ENCODE data around the gene CELA3A.
"Not testable (repeated sequence)": the region's sequence is repeated elsewhere in the genome, so short reads cannot be mapped to it uniquely, and the experiment has no call there.

Gene CELA3A

GRCh38 chr1:21961799-21962198 lies 39.7 kb upstream of the CELA3A start:
- no peak for TF ChIP-seq CTCF (IDR thresholded peaks at IDR 0.05; ENCODE audit: insufficient read depth, low read depth, low read length, missing control alignments)
- no peak for DNase-seq (ENCODE audit: low read depth)

GRCh38 chr1:21963477-21964217 lies 37.8 kb upstream of the CELA3A start:
- H3K4me3 ChIP-seq (ENCODE audit: low read depth, low read length), result no peak overlapping the region
- peak; percentile 80 for DNase-seq (ENCODE audit: low read depth)
- TF ChIP-seq CTCF (IDR thresholded peaks at IDR 0.05; ENCODE audit: insufficient read depth, low read depth, low read length, missing control alignments), result peak; percentile 94

More at GRCh38 chr1:21961799-21962198, 39.7 kb upstream of the CELA3A start:
- no peak overlapping the region for H3K4me3 ChIP-seq (ENCODE audit: low read depth, low read length)

GRCh38 chr1:21966247-21967000 lies 35.0 kb upstream of the CELA3A start:
- no peak overlapping the region for H3K4me3 ChIP-seq (ENCODE audit: low read depth, low read length)
- TF ChIP-seq CTCF (IDR thresholded peaks at IDR 0.05; ENCODE audit: insufficient read depth, low read depth, low read length, missing control alignments), result no peak
- no peak for DNase-seq (ENCODE audit: low read depth)

- not testable (repeated sequence) for H3K4me3 ChIP-seq (ENCODE audit: low read depth, low read length); DNase-seq (ENCODE audit: low read depth)
Measured at GRCh38 chr1:21967216-21967615, 34.2 kb upstream of the CELA3A start.

GRCh38 chr1:21969066-21969465 lies 32.4 kb upstream of the CELA3A start:
- H3K4me3 ChIP-seq (ENCODE audit: low read depth, low read length); DNase-seq (ENCODE audit: low read depth): not testable (repeated sequence)

GRCh38 chr1:21970523-21970922 lies 30.9 kb upstream of the CELA3A start:
- not testable (repeated sequence) for H3K4me3 ChIP-seq (ENCODE audit: low read depth, low read length)

GRCh38 chr1:21972973-21973441 lies 28.4 kb upstream of the CELA3A start:
- DNase-seq (ENCODE audit: low read depth); H3K4me3 ChIP-seq (ENCODE audit: low read depth, low read length): not testable (repeated sequence)

More at GRCh38 chr1:21970523-21970922, 30.9 kb upstream of the CELA3A start:
- not testable (repeated sequence) for DNase-seq (ENCODE audit: low read depth)

GRCh38 chr1:21973948-21974347 lies 27.5 kb upstream of the CELA3A start:
- DNase-seq (ENCODE audit: low read depth); H3K4me3 ChIP-seq (ENCODE audit: low read depth, low read length): not testable (repeated sequence)

- not testable (repeated sequence) for H3K4me3 ChIP-seq (ENCODE audit: low read depth, low read length); DNase-seq (ENCODE audit: low read depth)
Measured at GRCh38 chr1:21974699-21975098, 26.8 kb upstream of the CELA3A start.

GRCh38 chr1:21975296-21975695 lies 26.2 kb upstream of the CELA3A start:
- not testable (repeated sequence) for DNase-seq (ENCODE audit: low read depth)

GRCh38 chr1:21976703-21977239 lies 24.7 kb upstream of the CELA3A start, which contains the start of gene CELA3B:
CELA3B (plus strand) TSS chr1:21977022; CDS start chr1:21977040, 18 bp downstream.
- DNase-seq (ENCODE audit: low read depth); H3K4me3 ChIP-seq (ENCODE audit: low read depth, low read length): not testable (repeated sequence)

More at GRCh38 chr1:21975296-21975695, 26.2 kb upstream of the CELA3A start:
- not testable (repeated sequence) for H3K4me3 ChIP-seq (ENCODE audit: low read depth, low read length)

GRCh38 chr1:21978209-21978608 lies 23.2 kb upstream of the CELA3A start:
- H3K4me3 ChIP-seq (ENCODE audit: low read depth, low read length); DNase-seq (ENCODE audit: low read depth): not testable (repeated sequence)

- not testable (repeated sequence) for H3K4me3 ChIP-seq (ENCODE audit: low read depth, low read length); DNase-seq (ENCODE audit: low read depth)
Measured at GRCh38 chr1:21980515-21981220, 20.8 kb upstream of the CELA3A start.

- H3K4me3 ChIP-seq (ENCODE audit: low read depth, low read length); DNase-seq (ENCODE audit: low read depth): not testable (repeated sequence)
Measured at GRCh38 chr1:21981253-21981652, 20.2 kb upstream of the CELA3A start.

All from GM12865 (cell line).